ENCODE measurements around the gene CDH13.

CDH13 gene

DNA sequence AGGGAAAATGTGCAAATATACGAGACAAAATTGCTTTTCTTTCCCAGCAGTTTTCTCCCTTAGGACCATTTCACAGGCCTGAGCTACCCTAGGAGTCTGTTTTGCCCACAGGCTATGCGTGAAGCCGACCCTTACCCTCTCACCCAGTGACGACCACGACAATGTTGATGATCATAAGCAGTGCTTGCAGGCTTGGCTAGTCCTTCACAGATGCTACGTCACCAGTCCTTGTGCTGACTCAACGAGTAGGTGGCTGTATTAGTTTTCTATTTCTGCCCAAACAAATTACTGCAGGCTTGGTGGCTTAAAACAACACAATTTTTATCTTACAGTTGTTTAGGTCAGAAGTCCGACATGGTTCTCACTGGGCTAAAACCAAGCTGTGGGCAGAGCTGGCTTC lies 606.4 kb downstream of the CDH13 start:
- Histone ChIP-seq H3K9ac (ENCODE audit: low read length) (no peak overlapping the region), H3K9me3 (ENCODE audit: insufficient read depth, low read length) (no peaks in the 10 kb centered on the region), H3K79me2 (ENCODE audit: low read length) (no peaks in the 10 kb centered on the region), H4K20me1 (ENCODE audit: insufficient read depth, low read length) (no peaks in the 10 kb centered on the region), H3K4me1 (ENCODE audit: low read length) (no peaks in the 10 kb centered on the region), H3K27me3 (ENCODE audit: low read depth, low read length) (no peaks in the 10 kb centered on the region), H2AFZ (ENCODE audit: low read depth, low read length) (no peak overlapping the region), H3K27ac (ENCODE audit: low read length) (no peak overlapping the region), H3K4me3 (ENCODE audit: low read length) (no peak overlapping the region), H3K36me3 (replicated peaks; ENCODE audit: low read depth, low read length) (no peaks in the 10 kb centered on the region), H3K4me2 (ENCODE audit: low read length) (no peak overlapping the region)
- TF ChIP-seq EZH2phosphoT487 (IDR thresholded peaks at IDR 0.05; ENCODE audit: low read depth), result no peak
- no peak for TF ChIP-seq CTCF (IDR thresholded peaks at IDR 0.05; ENCODE audit: low read depth, low read length)

DNA sequence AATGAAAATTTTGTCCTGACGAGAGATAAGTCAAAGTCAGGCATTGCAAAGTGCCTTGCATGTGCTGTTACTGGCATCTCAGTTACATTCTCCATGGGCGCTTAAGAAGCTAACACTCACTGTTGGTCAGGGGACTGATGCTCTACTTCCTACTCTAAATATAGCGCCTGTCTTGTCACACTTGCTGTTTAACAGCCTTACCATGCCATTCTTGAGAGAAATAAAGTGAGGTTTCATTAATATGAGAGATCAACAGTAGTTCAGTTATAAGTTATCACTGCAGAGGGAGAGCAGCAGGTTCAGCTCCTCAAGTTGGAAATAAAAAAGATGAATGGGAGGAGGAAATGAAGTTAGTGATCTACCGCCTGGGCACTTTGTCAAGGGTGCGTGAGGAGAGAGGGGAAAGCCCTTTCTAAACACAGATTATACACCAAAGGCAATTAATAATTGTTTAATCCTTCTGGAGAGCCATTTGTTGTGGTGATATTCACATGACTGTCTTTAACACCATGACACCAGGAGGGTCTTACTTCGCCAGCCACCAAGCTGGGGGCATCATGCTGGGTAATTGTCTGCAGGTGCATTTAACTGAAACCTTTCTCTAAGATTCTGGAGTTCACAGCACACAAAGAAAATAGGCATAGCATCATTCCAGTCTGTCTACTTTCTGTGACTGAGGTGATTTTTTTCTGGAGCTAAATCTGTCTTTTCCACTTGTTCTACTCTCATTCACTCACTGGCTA lies 612.4 kb downstream of the CDH13 start:
- H3K27me3 ChIP-seq (ENCODE audit: low read depth, low read length), result no peaks in the 10 kb centered on the region
- H3K79me2 ChIP-seq (ENCODE audit: low read length), result no peaks in the 10 kb centered on the region
- no peak overlapping the region for H2AFZ ChIP-seq (ENCODE audit: low read depth, low read length)
- TF ChIP-seq EZH2phosphoT487 (IDR thresholded peaks at IDR 0.05; ENCODE audit: low read depth) (no peak), CTCF (IDR thresholded peaks at IDR 0.05; ENCODE audit: low read depth, low read length) (no peak)
- H3K9ac ChIP-seq (ENCODE audit: low read length), result no peak overlapping the region
- no peaks in the 10 kb centered on the region for H3K36me3 ChIP-seq (replicated peaks; ENCODE audit: low read depth, low read length)
- H3K4me3 ChIP-seq (ENCODE audit: low read length), result no peak overlapping the region
- no peaks in the 10 kb centered on the region for H3K4me1 ChIP-seq (ENCODE audit: low read length)
- H3K4me2 ChIP-seq (ENCODE audit: low read length), result no peak overlapping the region
- H3K9me3 ChIP-seq (ENCODE audit: insufficient read depth, low read length), result no peaks in the 10 kb centered on the region
- no peaks in the 10 kb centered on the region for H4K20me1 ChIP-seq (ENCODE audit: insufficient read depth, low read length)
- no peak overlapping the region for H3K27ac ChIP-seq (ENCODE audit: low read length)

DNA sequence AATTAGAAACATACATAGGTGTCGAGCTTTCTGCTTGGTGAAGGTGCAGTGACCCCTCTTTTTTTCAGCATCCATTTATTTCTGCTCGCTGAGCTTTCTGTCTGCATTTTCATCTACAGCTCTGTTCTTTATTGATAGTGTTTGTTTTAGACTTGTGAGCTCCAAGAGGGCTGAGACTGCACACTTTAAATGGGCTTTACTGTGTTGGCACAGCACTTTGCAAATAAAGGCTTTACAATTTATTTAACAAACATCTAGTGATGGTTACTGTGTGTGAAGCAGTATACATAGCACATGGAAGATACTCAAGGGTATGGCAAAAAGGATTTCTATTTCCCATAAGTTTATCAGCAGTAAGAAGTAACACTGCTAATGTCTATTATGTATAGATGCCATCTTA lies 617.3 kb downstream of the CDH13 start:
- H3K4me1 ChIP-seq (ENCODE audit: low read length), result no peaks in the 10 kb centered on the region
- H3K27me3 ChIP-seq (ENCODE audit: low read depth, low read length), result no peaks in the 10 kb centered on the region
- TF ChIP-seq CTCF (IDR thresholded peaks at IDR 0.05; ENCODE audit: low read depth, low read length) (no peak), EZH2phosphoT487 (IDR thresholded peaks at IDR 0.05; ENCODE audit: low read depth) (no peak)
- H3K4me2 ChIP-seq (ENCODE audit: low read length), result no peak overlapping the region
- H3K36me3 ChIP-seq (replicated peaks; ENCODE audit: low read depth, low read length), result no peaks in the 10 kb centered on the region
- no peaks in the 10 kb centered on the region for H3K9me3 ChIP-seq (ENCODE audit: insufficient read depth, low read length)
- no peak overlapping the region for H3K9ac ChIP-seq (ENCODE audit: low read length)
- no peaks in the 10 kb centered on the region for H3K79me2 ChIP-seq (ENCODE audit: low read length)
- no peaks in the 10 kb centered on the region for H4K20me1 ChIP-seq (ENCODE audit: insufficient read depth, low read length)
- no peak overlapping the region for H2AFZ ChIP-seq (ENCODE audit: low read depth, low read length)
- H3K4me3 ChIP-seq (ENCODE audit: low read length), result no peak overlapping the region
- H3K27ac ChIP-seq (ENCODE audit: low read length), result no peak overlapping the region

DNA sequence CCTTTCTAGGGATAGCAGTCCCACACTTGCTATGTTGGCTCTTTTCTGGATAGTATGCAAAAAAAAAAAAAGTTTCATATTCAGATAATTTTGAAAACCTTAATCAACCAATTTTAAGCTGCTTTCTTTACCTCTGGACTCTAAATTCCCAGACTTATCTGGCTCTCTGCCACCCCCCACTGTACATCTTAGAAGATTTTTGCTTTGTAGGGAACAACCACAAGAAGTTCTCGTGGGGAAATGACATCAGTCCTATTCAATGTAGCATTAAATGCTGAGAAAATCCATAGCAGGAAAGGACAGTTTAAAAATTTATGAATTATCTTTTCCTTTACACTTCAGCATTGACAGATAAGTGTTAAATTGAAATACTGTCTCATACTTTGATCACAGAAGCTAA lies 618.3 kb downstream of the CDH13 start:
- 0 out of 2 replicates have a peak, but pooled peaks cover 3% of the 10 kb centered on the region for H4K20me1 ChIP-seq (ENCODE audit: insufficient read depth, low read length)
- H3K36me3 ChIP-seq (replicated peaks; ENCODE audit: low read depth, low read length), result no peaks in the 10 kb centered on the region
- no peak overlapping the region for H3K9ac ChIP-seq (ENCODE audit: low read length)
- no peaks in the 10 kb centered on the region for H3K4me1 ChIP-seq (ENCODE audit: low read length)
- no peak overlapping the region for H2AFZ ChIP-seq (ENCODE audit: low read depth, low read length)
- no peak overlapping the region for H3K27ac ChIP-seq (ENCODE audit: low read length)
- H3K79me2 ChIP-seq (ENCODE audit: low read length), result no peaks in the 10 kb centered on the region
- H3K4me2 ChIP-seq (ENCODE audit: low read length), result no peak overlapping the region
- TF ChIP-seq CTCF (IDR thresholded peaks at IDR 0.05; ENCODE audit: low read depth, low read length), result no peak
- no peak for TF ChIP-seq EZH2phosphoT487 (IDR thresholded peaks at IDR 0.05; ENCODE audit: low read depth)
- no peaks in the 10 kb centered on the region for H3K27me3 ChIP-seq (ENCODE audit: low read depth, low read length)
- H3K9me3 ChIP-seq (ENCODE audit: insufficient read depth, low read length), result no peaks in the 10 kb centered on the region
- no peak overlapping the region for H3K4me3 ChIP-seq (ENCODE audit: low read length)

Data from OCI-LY3 (cell line).